ENCODE results near the gene AGBL1. TPM values are rescaled to one million over a fixed set of nuclear protein-coding genes. Genes with fewer than 3 reads are reported as not detected.

The AGBL1 gene
- polyA plus RNA-seq, 2 of the 4 experiments (the other 2 are of a cell fraction), result not detected

DNA sequence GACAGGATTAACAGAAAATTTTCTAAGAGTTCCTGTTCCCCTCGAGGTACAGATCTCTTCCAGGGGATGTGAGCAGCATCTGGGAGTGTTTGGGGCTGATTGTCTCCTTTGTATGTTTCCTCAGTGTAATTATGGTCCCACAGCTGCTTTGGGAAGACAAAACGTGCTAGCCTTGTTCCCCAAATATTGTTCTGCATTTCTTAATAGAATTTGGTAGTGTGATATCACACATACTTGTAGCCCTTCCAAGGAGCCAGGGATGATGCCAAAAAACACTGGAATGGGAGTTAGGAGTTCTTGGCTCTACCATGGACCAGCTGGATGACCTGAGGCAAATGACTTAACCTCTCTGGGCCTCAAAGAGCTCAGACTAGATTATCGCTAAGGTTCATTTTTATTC, 19.0 kb upstream of the AGBL1 start:
- no peak for FAIRE-seq
- Histone ChIP-seq H3K4me2 (no peak overlapping the region), H3K9me3 (no peaks in the 10 kb centered on the region), H3K4me3 (no peak overlapping the region), H3K27ac (no peak overlapping the region), H3K4me1 (no peaks in the 10 kb centered on the region)
- ChIA-PET POLR2A (no interaction called here), CTCF (interaction anchor here (0.9 to 1.1 kb wide), 2 partner anchors 44 to 100 kb away, joined by 3 to 4 read pairs; no protein-coding TSS in a partner anchor)
- no peak for ATAC-seq
- TF ChIP-seq EP300 (IDR thresholded peaks at IDR 0.05), result no peak
- TF ChIP-seq FOSB (CRISPR knock-in tag; IDR thresholded peaks at IDR 0.05), result no peak
- no peak for TF ChIP-seq KDM5A (IDR thresholded peaks at IDR 0.05)
- no peak for TF ChIP-seq MYC (IDR thresholded peaks at IDR 0.05; ENCODE audit: borderline replicate concordance, low read length)
- no peak for TF ChIP-seq NFE2L2 (conservative IDR thresholded peaks at IDR 0.05; ENCODE audit: low read length)
- TF ChIP-seq HOXB5 (CRISPR knock-in tag; IDR thresholded peaks at IDR 0.05), result no peak
- TF ChIP-seq, protein P1, sequence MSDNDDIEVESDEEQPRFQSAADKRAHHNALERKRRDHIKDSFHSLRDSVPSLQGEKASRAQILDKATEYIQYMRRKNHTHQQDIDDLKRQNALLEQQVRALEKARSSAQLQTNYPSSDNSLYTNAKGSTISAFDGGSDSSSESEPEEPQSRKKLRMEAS (IDR thresholded peaks at IDR 0.05), result no peak
- TF ChIP-seq, protein P2, sequence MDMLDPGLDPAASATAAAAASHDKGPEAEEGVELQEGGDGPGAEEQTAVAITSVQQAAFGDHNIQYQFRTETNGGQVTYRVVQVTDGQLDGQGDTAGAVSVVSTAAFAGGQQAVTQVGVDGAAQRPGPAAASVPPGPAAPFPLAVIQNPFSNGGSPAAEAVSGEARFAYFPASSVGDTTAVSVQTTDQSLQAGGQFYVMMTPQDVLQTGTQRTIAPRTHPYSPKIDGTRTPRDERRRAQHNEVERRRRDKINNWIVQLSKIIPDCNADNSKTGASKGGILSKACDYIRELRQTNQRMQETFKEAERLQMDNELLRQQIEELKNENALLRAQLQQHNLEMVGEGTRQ (IDR thresholded peaks at IDR 0.05), result no peak
- no peak for TF ChIP-seq CHD2 (IDR thresholded peaks at IDR 0.05; ENCODE audit: low read length, partially characterized antibody)
- TF ChIP-seq MAZ (IDR thresholded peaks at IDR 0.05; ENCODE audit: borderline replicate concordance, low read depth, low read length), result no peak
- WGBS (ENCODE audit: missing lambda C conversion rate), result 23% methylated on average over 3 of the region's 3 CpGs
- DNase-seq (ENCODE audit: low read depth in 1 of 2, low spot score in 1 of 2), result no peak

DNA sequence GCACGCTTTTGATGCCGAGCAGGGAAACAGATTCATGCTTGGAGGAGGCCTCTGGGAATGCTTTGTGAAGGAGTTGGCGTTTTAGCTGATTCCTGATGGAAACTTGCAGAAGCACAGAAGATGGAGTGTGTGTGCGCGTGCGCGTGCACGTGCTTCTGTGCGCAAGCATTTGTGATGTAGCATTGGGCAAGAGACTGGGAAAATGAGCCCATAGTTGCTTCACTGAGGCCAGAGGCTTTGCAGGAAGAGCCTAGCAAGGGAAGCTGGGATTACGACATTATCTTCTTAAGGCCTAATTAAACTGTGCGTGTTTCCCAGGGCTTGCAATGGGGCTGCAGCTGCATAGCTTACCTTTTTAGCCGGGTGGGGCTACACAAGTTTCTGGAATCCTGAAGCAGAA, 18.1 kb upstream of the AGBL1 start:
- ChIA-PET POLR2A (no interaction called here), CTCF (interaction anchor here (0.8 kb wide), 1 partner anchor 14 kb away, joined by 3 read pairs; no protein-coding TSS in a partner anchor)
- FAIRE-seq (no peak), DNase-seq (ENCODE audit: low read depth in 1 of 2, low spot score in 1 of 2) (no peak), ATAC-seq (no peak)
- Histone ChIP-seq H3K4me1 (no peaks in the 10 kb centered on the region), H3K27ac (no peak overlapping the region), H3K4me3 (no peak overlapping the region), H3K4me2 (no peak overlapping the region), H3K9me3 (no peaks in the 10 kb centered on the region)
- TF ChIP-seq CHD2 (IDR thresholded peaks at IDR 0.05; ENCODE audit: low read length, partially characterized antibody) (no peak), RNF2 (IDR thresholded peaks at IDR 0.05; ENCODE audit: borderline replicate concordance, low read depth) (no peak), NR3C1 (IDR thresholded peaks at IDR 0.05) (no peak), MYC (IDR thresholded peaks at IDR 0.05; ENCODE audit: borderline replicate concordance, low read length) (no peak), BHLHE40 (IDR thresholded peaks at IDR 0.05; ENCODE audit: low read depth, low read length) (no peak), FOSB (CRISPR knock-in tag; IDR thresholded peaks at IDR 0.05) (no peak), ESRRA (IDR thresholded peaks at IDR 0.05; ENCODE audit: borderline replicate concordance, low read length) (no peak), POLR2AphosphoS2 (conservative IDR thresholded peaks at IDR 0.05; ENCODE audit: low read length) (no peak), KDM5A (IDR thresholded peaks at IDR 0.05) (no peak), RARB (CRISPR knock-in tag; IDR thresholded peaks at IDR 0.05) (no peak)
- TF ChIP-seq, protein P3, sequence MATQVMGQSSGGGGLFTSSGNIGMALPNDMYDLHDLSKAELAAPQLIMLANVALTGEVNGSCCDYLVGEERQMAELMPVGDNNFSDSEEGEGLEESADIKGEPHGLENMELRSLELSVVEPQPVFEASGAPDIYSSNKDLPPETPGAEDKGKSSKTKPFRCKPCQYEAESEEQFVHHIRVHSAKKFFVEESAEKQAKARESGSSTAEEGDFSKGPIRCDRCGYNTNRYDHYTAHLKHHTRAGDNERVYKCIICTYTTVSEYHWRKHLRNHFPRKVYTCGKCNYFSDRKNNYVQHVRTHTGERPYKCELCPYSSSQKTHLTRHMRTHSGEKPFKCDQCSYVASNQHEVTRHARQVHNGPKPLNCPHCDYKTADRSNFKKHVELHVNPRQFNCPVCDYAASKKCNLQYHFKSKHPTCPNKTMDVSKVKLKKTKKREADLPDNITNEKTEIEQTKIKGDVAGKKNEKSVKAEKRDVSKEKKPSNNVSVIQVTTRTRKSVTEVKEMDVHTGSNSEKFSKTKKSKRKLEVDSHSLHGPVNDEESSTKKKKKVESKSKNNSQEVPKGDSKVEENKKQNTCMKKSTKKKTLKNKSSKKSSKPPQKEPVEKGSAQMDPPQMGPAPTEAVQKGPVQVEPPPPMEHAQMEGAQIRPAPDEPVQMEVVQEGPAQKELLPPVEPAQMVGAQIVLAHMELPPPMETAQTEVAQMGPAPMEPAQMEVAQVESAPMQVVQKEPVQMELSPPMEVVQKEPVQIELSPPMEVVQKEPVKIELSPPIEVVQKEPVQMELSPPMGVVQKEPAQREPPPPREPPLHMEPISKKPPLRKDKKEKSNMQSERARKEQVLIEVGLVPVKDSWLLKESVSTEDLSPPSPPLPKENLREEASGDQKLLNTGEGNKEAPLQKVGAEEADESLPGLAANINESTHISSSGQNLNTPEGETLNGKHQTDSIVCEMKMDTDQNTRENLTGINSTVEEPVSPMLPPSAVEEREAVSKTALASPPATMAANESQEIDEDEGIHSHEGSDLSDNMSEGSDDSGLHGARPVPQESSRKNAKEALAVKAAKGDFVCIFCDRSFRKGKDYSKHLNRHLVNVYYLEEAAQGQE (IDR thresholded peaks at IDR 0.05), result no peak
- TF ChIP-seq, protein P4, sequence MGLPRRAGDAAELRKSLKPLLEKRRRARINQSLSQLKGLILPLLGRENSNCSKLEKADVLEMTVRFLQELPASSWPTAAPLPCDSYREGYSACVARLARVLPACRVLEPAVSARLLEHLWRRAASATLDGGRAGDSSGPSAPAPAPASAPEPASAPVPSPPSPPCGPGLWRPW (IDR thresholded peaks at IDR 0.05), result no peak
- TF ChIP-seq, protein P5, sequence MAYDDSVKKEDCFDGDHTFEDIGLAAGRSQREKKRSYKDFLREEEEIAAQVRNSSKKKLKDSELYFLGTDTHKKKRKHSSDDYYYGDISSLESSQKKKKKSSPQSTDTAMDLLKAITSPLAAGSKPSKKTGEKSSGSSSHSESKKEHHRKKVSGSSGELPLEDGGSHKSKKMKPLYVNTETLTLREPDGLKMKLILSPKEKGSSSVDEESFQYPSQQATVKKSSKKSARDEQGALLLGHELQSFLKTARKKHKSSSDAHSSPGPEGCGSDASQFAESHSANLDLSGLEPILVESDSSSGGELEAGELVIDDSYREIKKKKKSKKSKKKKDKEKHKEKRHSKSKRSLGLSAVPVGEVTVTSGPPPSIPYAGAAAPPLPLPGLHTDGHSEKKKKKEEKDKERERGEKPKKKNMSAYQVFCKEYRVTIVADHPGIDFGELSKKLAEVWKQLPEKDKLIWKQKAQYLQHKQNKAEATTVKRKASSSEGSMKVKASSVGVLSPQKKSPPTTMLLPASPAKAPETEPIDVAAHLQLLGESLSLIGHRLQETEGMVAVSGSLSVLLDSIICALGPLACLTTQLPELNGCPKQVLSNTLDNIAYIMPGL (CRISPR knock-in tag; IDR thresholded peaks at IDR 0.05; ENCODE audit: borderline replicate concordance), result no peak
- TF ChIP-seq, protein P2 (IDR thresholded peaks at IDR 0.05), result no peak
- TF ChIP-seq, protein P6, sequence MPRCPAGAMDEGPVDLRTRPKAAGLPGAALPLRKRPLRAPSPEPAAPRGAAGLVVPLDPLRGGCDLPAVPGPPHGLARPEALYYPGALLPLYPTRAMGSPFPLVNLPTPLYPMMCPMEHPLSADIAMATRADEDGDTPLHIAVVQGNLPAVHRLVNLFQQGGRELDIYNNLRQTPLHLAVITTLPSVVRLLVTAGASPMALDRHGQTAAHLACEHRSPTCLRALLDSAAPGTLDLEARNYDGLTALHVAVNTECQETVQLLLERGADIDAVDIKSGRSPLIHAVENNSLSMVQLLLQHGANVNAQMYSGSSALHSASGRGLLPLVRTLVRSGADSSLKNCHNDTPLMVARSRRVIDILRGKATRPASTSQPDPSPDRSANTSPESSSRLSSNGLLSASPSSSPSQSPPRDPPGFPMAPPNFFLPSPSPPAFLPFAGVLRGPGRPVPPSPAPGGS (IDR thresholded peaks at IDR 0.05), result no peak
- WGBS (ENCODE audit: missing lambda C conversion rate), result 58% methylated on average over 12 of the region's 12 CpGs

Measured in A549 (cell line).